Measurements from ENCODE around the gene SESTD1. TPM values are rescaled to one million over a fixed set of nuclear protein-coding genes. Genes with fewer than 3 reads are reported as not detected.

The SESTD1 gene
- total and polyA plus RNA-seq, 2 experiments from 2014 or later: 12.6 to 21.6 TPM

- H3K36me3 ChIP-seq (ENCODE audit: insufficient read depth): no peaks in the 10 kb centered on the region
- no peaks in the 10 kb centered on the region for H3K9me2 ChIP-seq (ENCODE audit: insufficient read depth)
- no peak for ATAC-seq
- 0 out of 2 replicates have a peak overlapping the region, but pooled peaks have one; percentile 31 for H3K4me2 ChIP-seq
- no peak overlapping the region for H3K4me3 ChIP-seq
- no peaks in the 10 kb centered on the region for H4K20me1 ChIP-seq (replicated peaks; ENCODE audit: insufficient read depth)
- Mint-ChIP-seq H3K36me3 (ENCODE audit: low read depth) (no peaks in the 10 kb centered on the region), H3K27ac (peak overlapping the region; percentile 77), H3K27me3 (ENCODE audit: insufficient read depth, low read depth, poor library complexity) (no peaks in the 10 kb centered on the region), H3K4me1 (peaks cover 16% of the 10 kb centered on the region), H3K9me3 (no peaks in the 10 kb centered on the region), H3K4me3 (no peak overlapping the region)
- peaks cover 2% of the 10 kb centered on the region; the same call in 1 of the 2 replicates for H3K27me3 ChIP-seq (ENCODE audit: insufficient read depth)
- no peak for DNase-seq (ENCODE audit: low spot score)
- no peak overlapping the region for H3K27ac ChIP-seq (ENCODE audit: low read depth)
- peak overlapping the region; percentile 95 for H2AFZ ChIP-seq
- TF ChIP-seq EZH2 (IDR thresholded peaks at IDR 0.05; ENCODE audit: low read depth, unreplicated experiment) (no peak), STAT1 (IDR thresholded peaks at IDR 0.05; ENCODE audit: unreplicated experiment) (no peak), EZH2phosphoT487 (IDR thresholded peaks at IDR 0.05; ENCODE audit: unreplicated experiment) (no peak), JUNB (IDR thresholded peaks at IDR 0.05; ENCODE audit: unreplicated experiment) (no peak), CREB1 (CRISPR knock-in tag; IDR thresholded peaks at IDR 0.05; ENCODE audit: low read depth) (no peak), REST (IDR thresholded peaks at IDR 0.05; ENCODE audit: unreplicated experiment) (no peak), ZNF462 (CRISPR knock-in tag; IDR thresholded peaks at IDR 0.05) (no peak)
- H3K4me1 ChIP-seq (ENCODE audit: insufficient read depth): peaks cover 11% of the 10 kb centered on the region
- H3K79me2 ChIP-seq (replicated peaks; ENCODE audit: insufficient read depth): no peaks in the 10 kb centered on the region
- H3F3A ChIP-seq (replicated peaks; ENCODE audit: low read depth): no peaks in the 10 kb centered on the region
These were observed 3.8 kb upstream of the SESTD1 start for GRCh38 chr2:179268277-179268925.
